Nephron (organoid): ENCODE measurements around the gene TNFRSF1B.

ENCODE experiments used
- H3K27ac Mint-ChIP-seq, 3 experiments: 2 replicates each; pipeline ENCODE4 v1.8.0; 2020; ENCODE audit warnings: mixed read lengths in 3 of 3, mild to moderate bottlenecking in 2 of 3, moderate library complexity in 1 of 3
- H3K27me3 Mint-ChIP-seq: 2 replicates; pipeline ENCODE4 v1.8.0; 2021; ENCODE audit warnings: low read depth, mild to moderate bottlenecking, moderate library complexity, mixed read lengths
- H3K36me3 Mint-ChIP-seq: 2 replicates; pipeline ENCODE4 v1.8.0; 2020; ENCODE audit warnings: low read depth, mixed read lengths
- H3K4me1 Mint-ChIP-seq: 2 replicates; pipeline ENCODE4 v1.8.0; 2020; ENCODE audit warnings: mixed read lengths
- H3K4me3 Mint-ChIP-seq, 3 experiments: 2 replicates each; pipeline ENCODE4 v1.8.0; 2020; ENCODE audit warnings: mild to moderate bottlenecking in 3 of 3, mixed read lengths in 3 of 3, moderate library complexity in 2 of 3
- H3K9me3 Mint-ChIP-seq: 2 replicates; pipeline ENCODE4 v1.8.0; 2020; ENCODE audit warnings: mixed read lengths
- CTCF ChIP-seq, 3 experiments: fragments of 200-600 bp; sonication (generic); IDR thresholded peaks; one replicate each; pipeline ENCODE4 v1.5.0; 2021; ENCODE audit warnings: antibody characterized with exemption in 3 of 3; ENCODE audit not compliant: unreplicated experiment in 3 of 3

Gene TNFRSF1B

GRCh38 chr1:12188115-12188514, 21.3 kb downstream of the TNFRSF1B start:
- Mint-ChIP-seq H3K9me3 (no peaks in the 10 kb centered on the region), H3K4me3 (no peak overlapping the region), H3K4me1 (peaks cover 9% of the 10 kb centered on the region), H3K36me3 (no peaks in the 10 kb centered on the region), H3K27ac (no peak overlapping the region), H3K27me3 (peaks cover 17% of the 10 kb centered on the region)
- TF ChIP-seq CTCF (IDR thresholded peaks at IDR 0.05; ENCODE audit: unreplicated experiment in 3 of 3) = no peak

- Mint-ChIP-seq H3K9me3 (no peaks in the 10 kb centered on the region), H3K27me3 (peaks cover 17% of the 10 kb centered on the region), H3K4me3 (no peak overlapping the region), H3K36me3 (no peaks in the 10 kb centered on the region), H3K4me1 (peaks cover 6% of the 10 kb centered on the region), H3K27ac (no peak overlapping the region)
- no peak for TF ChIP-seq CTCF (IDR thresholded peaks at IDR 0.05; ENCODE audit: unreplicated experiment in 3 of 3)
Measured at GRCh38 chr1:12188657-12189327, 22.0 kb downstream of the TNFRSF1B start.

- H3K4me1 Mint-ChIP-seq = peaks cover under 1% of the 10 kb centered on the region
- no peaks in the 10 kb centered on the region for H3K9me3 Mint-ChIP-seq
- no peak overlapping the region for H3K27ac Mint-ChIP-seq
- no peaks in the 10 kb centered on the region for H3K36me3 Mint-ChIP-seq
- TF ChIP-seq CTCF (IDR thresholded peaks at IDR 0.05; ENCODE audit: unreplicated experiment in 3 of 3) = no peak
- no peak overlapping the region for H3K4me3 Mint-ChIP-seq
- H3K27me3 Mint-ChIP-seq = peaks cover 17% of the 10 kb centered on the region
Measured at GRCh38 chr1:12189328-12189682, 22.5 kb downstream of the TNFRSF1B start.

GRCh38 chr1:12191242-12192032, 24.6 kb downstream of the TNFRSF1B start:
- no peak overlapping the region for H3K27ac Mint-ChIP-seq

GRCh38 chr1:12194666-12195216, 27.9 kb downstream of the TNFRSF1B start:
- Mint-ChIP-seq H3K27ac (no peak overlapping the region), H3K4me1 (peaks cover 2% of the 10 kb centered on the region), H3K4me3 (no peak overlapping the region), H3K36me3 (no peaks in the 10 kb centered on the region), H3K9me3 (no peaks in the 10 kb centered on the region), H3K27me3 (peaks cover 4% of the 10 kb centered on the region)
- TF ChIP-seq CTCF (IDR thresholded peaks at IDR 0.05; ENCODE audit: unreplicated experiment in 3 of 3) = no peak

More at GRCh38 chr1:12191242-12192032, 24.6 kb downstream of the TNFRSF1B start:
- H3K4me3 Mint-ChIP-seq = no peak overlapping the region
- H3K4me1 Mint-ChIP-seq = no peaks in the 10 kb centered on the region
- peaks cover 13% of the 10 kb centered on the region for H3K27me3 Mint-ChIP-seq
- no peak for TF ChIP-seq CTCF (IDR thresholded peaks at IDR 0.05; ENCODE audit: unreplicated experiment in 3 of 3)
- no peaks in the 10 kb centered on the region for H3K9me3 Mint-ChIP-seq
- H3K36me3 Mint-ChIP-seq = no peaks in the 10 kb centered on the region
